Measurements from ENCODE around the gene DKK2.

The DKK2 gene

DNA sequence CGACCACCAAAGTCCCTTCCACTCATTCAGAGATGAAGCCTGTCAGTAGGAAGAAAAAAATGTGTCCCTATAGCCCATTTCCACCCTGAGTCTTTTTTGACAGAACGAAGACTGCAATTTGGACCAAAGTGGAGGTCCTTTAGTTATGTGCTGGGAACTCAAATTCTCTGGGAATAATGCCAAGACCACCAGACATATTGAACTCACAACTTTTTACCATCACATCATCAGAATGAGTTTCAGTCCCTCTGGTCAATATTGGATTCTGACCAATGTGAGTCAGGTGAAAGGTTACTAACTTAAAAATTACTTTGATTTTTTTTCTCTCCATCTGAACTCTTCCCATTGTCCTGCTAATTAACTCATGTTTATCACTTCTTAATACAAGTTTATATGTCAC lies 128.9 kb downstream of the DKK2 start:
- DNase-seq: no peak

DNA sequence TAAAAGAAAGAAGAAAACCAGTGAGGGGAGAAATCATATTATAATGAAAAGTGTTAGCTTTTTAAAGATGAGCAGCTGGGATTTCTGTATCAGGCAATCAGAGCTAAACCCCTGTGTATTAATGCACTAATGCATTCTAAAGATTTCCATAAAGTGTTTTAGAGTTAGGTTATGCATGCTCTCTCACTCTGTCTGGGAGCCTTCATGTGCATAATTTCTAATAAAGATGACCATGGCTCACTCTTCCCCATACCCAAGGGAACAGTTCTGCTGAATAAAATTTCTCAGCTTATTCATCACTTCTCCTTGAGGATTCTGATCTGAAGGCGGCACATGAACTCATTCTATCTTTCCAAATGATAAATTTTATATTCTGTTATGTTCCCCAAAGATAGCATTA lies 129.4 kb downstream of the DKK2 start:
- DNase-seq: no peak

DNA sequence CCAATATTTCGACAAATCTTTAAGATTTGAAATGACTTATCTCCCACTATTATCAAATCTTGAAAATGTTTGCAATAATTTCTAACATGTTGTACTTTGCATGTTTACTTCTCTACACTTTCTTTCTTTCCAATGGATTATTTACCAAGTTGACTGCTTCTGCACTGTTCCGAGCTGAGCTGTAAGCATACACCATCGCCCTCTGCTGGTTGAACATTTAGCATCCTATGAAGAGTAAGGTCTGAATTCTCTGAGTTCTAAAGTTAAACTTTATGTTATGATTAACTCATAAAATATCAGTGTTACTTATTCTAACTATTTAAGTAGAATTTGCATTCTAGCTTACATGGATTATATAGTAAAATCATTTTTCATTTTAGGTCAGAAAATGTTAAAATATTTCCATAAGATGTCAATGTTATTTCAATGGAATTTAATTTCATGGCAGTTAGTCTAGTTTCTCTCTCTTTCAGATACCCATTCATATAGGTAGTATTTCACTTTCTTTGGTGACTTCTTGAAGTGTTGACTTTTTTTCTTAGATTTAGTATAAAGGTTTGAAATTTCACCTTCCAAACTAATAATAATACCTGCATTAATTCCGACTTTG lies 137.4 kb downstream of the DKK2 start:
- peak; percentile 53 to 66 for DNase-seq

DNA sequence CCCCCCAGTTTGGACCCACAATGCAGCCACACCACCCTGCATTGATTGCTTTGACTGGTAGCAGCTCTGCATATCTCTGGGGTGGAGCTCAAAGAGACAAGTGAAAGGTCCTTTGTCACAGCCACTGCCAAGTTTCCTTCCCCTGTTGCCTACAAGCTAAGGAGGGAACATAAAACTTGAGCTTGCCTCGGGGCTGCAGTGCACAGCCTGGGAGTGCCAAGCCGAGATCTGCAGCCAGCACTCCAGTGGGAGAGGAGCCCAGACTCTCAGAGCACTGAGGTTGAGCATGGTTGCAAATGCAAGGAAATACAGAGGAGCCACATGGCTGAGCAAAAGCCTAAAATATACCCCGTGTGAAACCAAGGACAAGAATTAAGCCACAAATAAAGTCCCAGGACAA lies 142.2 kb downstream of the DKK2 start:
- no peak for DNase-seq

DNA sequence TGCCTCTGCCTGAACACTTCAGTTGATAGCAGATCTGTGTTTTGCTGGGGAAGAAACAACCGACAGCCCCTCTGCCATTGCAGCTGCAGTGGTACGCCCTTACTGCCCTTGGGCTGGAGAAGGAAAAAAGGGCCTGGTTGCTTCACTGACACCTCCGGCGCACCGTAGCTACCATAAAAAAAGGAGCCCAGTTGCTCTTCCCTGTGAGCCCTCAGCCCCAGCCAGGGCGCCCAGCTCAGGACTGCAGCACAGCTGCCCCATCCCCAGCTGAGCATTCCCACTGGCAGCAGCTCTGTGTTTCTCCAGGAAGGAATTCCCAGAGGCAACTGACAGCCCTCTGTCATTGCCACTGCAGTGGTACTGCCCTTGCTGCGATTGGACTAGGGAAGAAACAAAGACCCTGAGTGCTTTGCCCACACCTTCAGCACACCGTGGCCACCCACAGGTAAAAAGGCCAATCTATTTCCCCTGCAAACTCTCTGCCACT lies 142.7 kb downstream of the DKK2 start:
- DNase-seq: no peak

DNA sequence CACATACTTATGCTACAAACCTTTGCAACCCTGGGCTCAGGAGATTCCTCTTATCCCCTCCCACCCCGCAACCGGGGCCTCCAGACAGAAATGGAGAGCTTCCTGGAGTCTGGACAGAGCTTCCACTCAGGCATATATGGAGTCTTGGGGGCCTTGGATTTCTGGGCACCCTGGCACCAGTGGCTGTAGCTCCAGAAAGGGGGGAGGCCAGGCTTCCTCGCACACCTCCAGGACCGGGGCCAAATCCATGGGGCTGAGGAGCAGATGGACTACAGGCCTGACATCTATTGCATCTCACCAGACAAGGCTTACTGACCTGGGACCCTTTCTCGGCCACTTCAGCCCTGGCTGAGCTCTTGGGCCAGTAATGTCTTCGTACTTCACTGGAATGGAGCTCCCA lies 143.3 kb downstream of the DKK2 start:
- DNase-seq: no peak

DNA sequence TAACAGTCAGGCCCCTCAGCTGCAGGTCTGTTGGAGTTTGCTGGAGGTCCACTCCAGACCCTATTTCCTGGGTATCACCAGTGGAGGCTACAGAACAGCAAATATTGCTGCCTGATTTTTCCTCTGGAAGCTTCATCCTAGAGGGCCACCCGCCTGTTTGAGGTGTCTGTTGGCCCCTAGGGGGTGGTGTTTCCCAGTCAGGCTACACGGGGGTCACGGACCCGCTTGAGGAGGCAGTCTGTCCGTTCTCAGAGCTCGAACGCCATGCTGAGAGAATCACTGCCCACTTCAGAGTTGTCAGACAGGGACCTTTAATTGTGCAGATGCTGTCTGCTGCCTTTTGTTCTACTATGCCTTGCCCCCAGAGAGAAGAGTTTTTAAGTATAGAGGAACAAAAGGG lies 160.8 kb downstream of the DKK2 start:
- DNase-seq: no peak
